Right lung (tissue), 5 donors: ENCODE measurements around the gene PLEKHG4. TPM values are rescaled to one million over a fixed set of nuclear protein-coding genes. Genes with fewer than 3 reads are reported as not detected.

Experiments
- DNase-seq, 2 donors: peaks; one replicate each; pipeline ENCODE4 v3.0.0-alpha.2; 2013
- polyA plus RNA-seq, 5 donors: library from polyadenylated mRNA; unstranded; fragments of 120-200 nt; gene quantifications; one replicate each; pipeline versions ENCODE4 v1.2.1 to v1.2.3, GENCODE V29; 2013; ENCODE audit warnings: inconsistent platforms in 1 of 5, low replicate concordance in 1 of 5; ENCODE audit not compliant: insufficient read length in 5 of 5, insufficient read depth in 1 of 5

Gene PLEKHG4
- polyA plus RNA-seq, 5 donors, result 29.1 to 38.9 (median 31.0) TPM

GRCh38 chr16:67326115-67326471 lies 46.8 kb downstream of the PLEKHG4 start:
- DNase-seq, result no peak

- DNase-seq, result peak; percentile 55 to 56
These were observed 47.4 kb downstream of the PLEKHG4 start, which contains the start of the genes KCTD19 and LRRC36 for GRCh38 chr16:67326472-67327309. Gene KCTD19 (minus strand): TSS chr16:67326741. CDS start chr16:67326707, 34 bp downstream. Gene LRRC36 (plus strand): TSS chr16:67326815. CDS start chr16:67326863, 48 bp downstream.

DNA sequence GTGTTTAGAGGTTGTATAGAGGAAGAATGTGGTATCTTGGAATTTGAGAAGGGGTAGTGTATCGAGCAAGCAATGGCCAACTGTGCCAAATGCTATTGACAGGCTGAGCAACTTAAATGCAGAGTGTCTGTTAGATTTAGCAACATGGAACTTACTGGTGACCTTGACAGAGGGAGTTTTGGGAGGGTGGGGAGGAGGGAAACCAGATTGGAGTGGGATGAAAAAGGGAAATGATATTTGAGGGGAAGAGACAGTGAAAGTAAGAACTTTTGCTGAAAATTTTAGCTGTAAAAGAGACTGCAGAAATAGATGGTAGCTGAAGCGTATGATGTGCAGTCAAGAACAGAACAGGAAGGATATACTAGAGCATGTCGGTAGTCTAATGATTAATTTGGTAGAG lies 48.4 kb downstream of the PLEKHG4 start:
- no peak for DNase-seq

GRCh38 chr16:67329901-67330300 lies 50.6 kb downstream of the PLEKHG4 start:
- no peak for DNase-seq

- DNase-seq, result no peak
These were observed 54.0 kb downstream of the PLEKHG4 start for GRCh38 chr16:67333315-67333714.

GRCh38 chr16:67336116-67336515 lies 56.8 kb downstream of the PLEKHG4 start:
- DNase-seq, result no peak

DNA sequence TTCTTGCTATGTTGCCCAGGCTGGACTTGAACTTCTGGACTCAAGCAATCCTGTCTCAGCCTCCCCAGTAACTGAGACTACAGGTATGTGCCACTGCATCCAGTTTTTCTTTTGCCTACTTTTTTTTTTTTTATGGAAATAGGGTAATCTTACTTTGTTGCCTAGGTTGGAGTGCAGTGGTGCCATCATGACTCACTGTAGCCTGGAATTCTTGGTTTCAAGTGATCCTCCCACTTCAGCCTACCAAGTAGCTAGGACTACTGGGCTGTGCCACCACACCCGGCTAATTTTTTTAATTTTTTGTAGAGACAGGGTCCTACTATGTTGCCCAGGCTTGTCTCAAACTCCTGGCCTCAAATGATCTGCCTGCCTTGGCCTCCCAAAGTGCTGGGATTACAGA lies 57.3 kb downstream of the PLEKHG4 start:
- no peak for DNase-seq

Other genes with a start within 250 kb of the PLEKHG4 start
- gene PHAF1, start 169.6 kb upstream of the PLEKHG4 start, polyA plus RNA-seq, result 10 to 100 TPM; 21.1 to 25.8 (median 23.0) TPM
- 10 to 100 TPM; 16.4 to 30.4 (median 18.7) TPM for gene B3GNT9, start 128.5 kb upstream of the PLEKHG4 start, polyA plus RNA-seq
- 10 to 100 TPM in 2 of 5 donors, 1 to 10 TPM in 3; 5.0 to 12.0 (median 7.0) TPM for gene TRADD, start 119.6 kb upstream of the PLEKHG4 start, polyA plus RNA-seq
- 1 to 10 TPM; 1.5 to 4.0 (median 3.6) TPM for gene FBXL8, start 119.6 kb upstream of the PLEKHG4 start, polyA plus RNA-seq
- gene HSF4, start 114.8 kb upstream of the PLEKHG4 start, polyA plus RNA-seq, result 1 to 10 TPM; 3.6 to 5.9 (median 4.4) TPM
- 10 to 100 TPM in 4 of 5 donors, 1 to 10 TPM in 1; 9.5 to 17.9 (median 17.0) TPM for gene NOL3, start 109.0 kb upstream of the PLEKHG4 start, polyA plus RNA-seq
- gene MATCAP1, start 95.6 kb upstream of the PLEKHG4 start, polyA plus RNA-seq, result 10 to 100 TPM; 50.9 to 64.6 (median 53.7) TPM
- 10 to 100 TPM in 2 of 5 donors, 1 to 10 TPM in 3; 7.6 to 14.8 (median 9.4) TPM for gene EXOC3L1, start 89.4 kb upstream of the PLEKHG4 start, polyA plus RNA-seq
- 10 to 100 TPM; 43.8 to 70.5 (median 57.5) TPM for gene E2F4, start 87.4 kb upstream of the PLEKHG4 start, polyA plus RNA-seq
- gene ELMO3, start 80.4 kb upstream of the PLEKHG4 start, polyA plus RNA-seq, result 10 to 100 TPM in 1 of 5 donors, 1 to 10 TPM in 4; 4.6 to 11.0 (median 6.3) TPM
- gene TMEM208, start 52.4 kb upstream of the PLEKHG4 start, polyA plus RNA-seq, result 10 to 100 TPM; 22.2 to 32.3 (median 24.8) TPM
- 100 to 1,000 TPM; 134 to 279 (median 182) TPM for gene FHOD1, start 32.1 kb upstream of the PLEKHG4 start, polyA plus RNA-seq
- 10 to 100 TPM; 15.7 to 21.1 (median 19.4) TPM for gene SLC9A5, start 30.6 kb upstream of the PLEKHG4 start, polyA plus RNA-seq
- gene KCTD19, start 47.2 kb downstream of the PLEKHG4 start, polyA plus RNA-seq, result 10 to 100 TPM in 2 of 5 donors, 1 to 10 TPM in 3; 6.5 to 10.3 (median 8.5) TPM
- gene LRRC36, start 47.3 kb downstream of the PLEKHG4 start, polyA plus RNA-seq, result 10 to 100 TPM; 38.8 to 67.8 (median 55.0) TPM
- gene TPPP3, start 114.0 kb downstream of the PLEKHG4 start, polyA plus RNA-seq, result 100 to 1,000 TPM; 284 to 468 (median 389) TPM
- 10 to 100 TPM; 14.7 to 28.3 (median 20.0) TPM for gene ZDHHC1, start 136.9 kb downstream of the PLEKHG4 start, polyA plus RNA-seq
- gene HSD11B2, start 151.6 kb downstream of the PLEKHG4 start, polyA plus RNA-seq, result 10 to 100 TPM; 31.9 to 86.2 (median 58.9) TPM
- 10 to 100 TPM; 44.5 to 73.4 (median 48.8) TPM for gene ATP6V0D1, start 201.6 kb downstream of the PLEKHG4 start, polyA plus RNA-seq
- gene AGRP, start 204.0 kb downstream of the PLEKHG4 start, polyA plus RNA-seq, result under 1 TPM in 1 of 5 donors, not detected in 4; 0.32 TPM
- gene RIPOR1, start 249.3 kb downstream of the PLEKHG4 start, polyA plus RNA-seq, result 10 to 100 TPM; 38.3 to 62.4 (median 53.0) TPM